Right lobe of liver (tissue), 6 donors: ENCODE results near the gene KRTAP5-11. TPM values are rescaled to one million over a fixed set of nuclear protein-coding genes. Genes with fewer than 3 reads are reported as not detected.
"Not testable (repeated sequence)": the region's sequence is repeated elsewhere in the genome, so short reads cannot be mapped to it uniquely, and the experiment has no call there.

Experiments used
- ATAC-seq, 4 donors: fragments of 200-7000 bp; cut with Tn5 transposase; one replicate each; pipeline ENCODE4 v1.9.1; 2020; ENCODE audit warnings: mild to moderate bottlenecking in 4 of 4, moderate library complexity in 4 of 4
- DNase-seq, 3 donors: peaks; one replicate each; pipeline ENCODE4 v3.0.0-alpha.2; 2020
- H3K27ac ChIP-seq, 3 donors: fragments of 200-600 bp; one replicate each; pipeline ENCODE4 v1.8.0; 2022
- H3K27me3 ChIP-seq, 2 donors: fragments of 200-600 bp; one replicate each; pipeline ENCODE4 v1.8.0; 2022
- H3K36me3 ChIP-seq, 4 donors: fragments of 200-600 bp; sonication (generic) in 1 of 4; one replicate each; pipeline versions ENCODE4 v1.5.1 to v1.8.0; 2017 to 2022; ENCODE audit warnings: control low read depth in 1 of 4
- H3K4me1 ChIP-seq, 4 donors: fragments of 200-600 bp; sonication (generic) in 1 of 4; one replicate each; pipeline versions ENCODE4 v1.5.1 to v1.8.0; 2017 to 2022; ENCODE audit warnings: control low read depth in 1 of 4
- H3K4me3 ChIP-seq, 3 donors: fragments of 200-600 bp; one replicate each; pipeline ENCODE4 v1.8.0; 2022
- H3K9me3 ChIP-seq, 4 donors: fragments of 200-600 bp; sonication (generic) in 1 of 4; one replicate each; pipeline versions ENCODE4 v1.5.1 to v1.8.0; 2017 to 2022; ENCODE audit warnings: control low read depth in 1 of 4
- POLR2A ChIP-seq: fragments of 450-650 bp; IDR thresholded peaks from one replicate; pipeline ENCODE4 v1.6.1; 2017; ENCODE audit warnings: antibody characterized with exemption, mild to moderate bottlenecking
- WGBS: methylation state at CpG from one replicate; pipeline ENCODE4 v1.1.6; 2018; ENCODE audit warnings: low coverage, low lambda C conversion rate; ENCODE audit not compliant: insufficient coverage; ENCODE audit errors: missing lambda C conversion rate; 5-methylcytosine and 5-hydroxymethylcytosine counted together
- intact Hi-C, 2 donors: fragments of 100-400 bp; cut with DNase I; formaldehyde crosslinking; loops; one replicate each; pipeline versions ENCODE4 v1.11.2 to v1.14.1; 2022
- total RNA-seq, 6 experiments: library from RNA; depleted of rRNA in 2 of 6; stranded (reverse); fragments of >200 nt in 2 of 6; fragmentation: NEBNext Ultra II Directional in 3 of 6; extraction: Animal tissue kit (Norgen Biotek cat#: 25700) in 3 of 6; gene quantifications; one replicate each; pipeline versions ENCODE4 v1.1.0 to v1.2.4, GENCODE V29; 2016 to 2023
- TF ChIP-seq, protein P1 (sequence below), 4 donors: fragments of 200-600 bp in 3 of 4; fragments of 450-650 bp in 1 of 4; IDR thresholded peaks; one replicate each; pipeline versions ENCODE4 v1.5.1 to v1.8.0; 2016 to 2022; ENCODE audit warnings: antibody characterized with exemption in 4 of 4, mild to moderate bottlenecking in 2 of 4
- donor health status: DM: no; HTN: yes; CAD: no.
- donor health status: DM: no; HTN: no; CAD: no.
- donor health status: DM: no; HTN: no; CAD: no.
- donor health status: DM: no; HTN: yes; CAD: no.
- donor health status: DM: no; HTN: yes; CAD: no.

KRTAP5-11 gene
- total RNA-seq, 6 experiments from 2014 or later, result not detected

DNA sequence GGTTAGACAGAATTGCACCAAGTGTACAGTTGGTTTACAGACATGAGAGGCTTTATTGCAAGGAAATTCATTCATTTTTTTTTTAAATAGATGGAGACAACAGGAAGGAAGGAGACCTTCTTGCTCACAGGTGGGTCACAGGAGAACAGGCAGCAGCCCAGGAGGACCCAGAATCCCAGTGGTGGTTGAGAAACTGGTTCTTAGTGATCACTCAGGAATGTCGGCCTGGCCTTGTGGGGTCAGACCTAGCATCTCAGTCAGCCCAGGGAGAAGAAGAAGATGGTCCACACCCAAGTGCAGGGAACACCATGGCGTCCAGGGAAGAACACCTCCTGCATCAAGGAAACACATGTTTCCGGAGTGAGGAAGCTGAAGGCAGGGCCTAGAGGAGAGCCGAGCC is 849 bp downstream of the KRTAP5-11 start:
- Histone ChIP-seq H3K27me3 (no peaks in the 10 kb centered on the region), H3K27ac (no peak overlapping the region), H3K4me3 (no peak overlapping the region), H3K9me3 (no peaks in the 10 kb centered on the region), H3K4me1 (peaks cover 0 to 5% (median 0%) of the 10 kb centered on the region in 4 donors), H3K36me3 (no peaks in the 10 kb centered on the region)
- TF ChIP-seq POLR2A, result no peak
- TF ChIP-seq, protein P1, sequence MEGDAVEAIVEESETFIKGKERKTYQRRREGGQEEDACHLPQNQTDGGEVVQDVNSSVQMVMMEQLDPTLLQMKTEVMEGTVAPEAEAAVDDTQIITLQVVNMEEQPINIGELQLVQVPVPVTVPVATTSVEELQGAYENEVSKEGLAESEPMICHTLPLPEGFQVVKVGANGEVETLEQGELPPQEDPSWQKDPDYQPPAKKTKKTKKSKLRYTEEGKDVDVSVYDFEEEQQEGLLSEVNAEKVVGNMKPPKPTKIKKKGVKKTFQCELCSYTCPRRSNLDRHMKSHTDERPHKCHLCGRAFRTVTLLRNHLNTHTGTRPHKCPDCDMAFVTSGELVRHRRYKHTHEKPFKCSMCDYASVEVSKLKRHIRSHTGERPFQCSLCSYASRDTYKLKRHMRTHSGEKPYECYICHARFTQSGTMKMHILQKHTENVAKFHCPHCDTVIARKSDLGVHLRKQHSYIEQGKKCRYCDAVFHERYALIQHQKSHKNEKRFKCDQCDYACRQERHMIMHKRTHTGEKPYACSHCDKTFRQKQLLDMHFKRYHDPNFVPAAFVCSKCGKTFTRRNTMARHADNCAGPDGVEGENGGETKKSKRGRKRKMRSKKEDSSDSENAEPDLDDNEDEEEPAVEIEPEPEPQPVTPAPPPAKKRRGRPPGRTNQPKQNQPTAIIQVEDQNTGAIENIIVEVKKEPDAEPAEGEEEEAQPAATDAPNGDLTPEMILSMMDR (IDR thresholded peaks at IDR 0.05), result no peak
- ATAC-seq (no peak), DNase-seq (no peak)
- intact Hi-C loops, result no loop called here
- 75% methylated on average over 4 of the region's 4 CpGs for WGBS

DNA sequence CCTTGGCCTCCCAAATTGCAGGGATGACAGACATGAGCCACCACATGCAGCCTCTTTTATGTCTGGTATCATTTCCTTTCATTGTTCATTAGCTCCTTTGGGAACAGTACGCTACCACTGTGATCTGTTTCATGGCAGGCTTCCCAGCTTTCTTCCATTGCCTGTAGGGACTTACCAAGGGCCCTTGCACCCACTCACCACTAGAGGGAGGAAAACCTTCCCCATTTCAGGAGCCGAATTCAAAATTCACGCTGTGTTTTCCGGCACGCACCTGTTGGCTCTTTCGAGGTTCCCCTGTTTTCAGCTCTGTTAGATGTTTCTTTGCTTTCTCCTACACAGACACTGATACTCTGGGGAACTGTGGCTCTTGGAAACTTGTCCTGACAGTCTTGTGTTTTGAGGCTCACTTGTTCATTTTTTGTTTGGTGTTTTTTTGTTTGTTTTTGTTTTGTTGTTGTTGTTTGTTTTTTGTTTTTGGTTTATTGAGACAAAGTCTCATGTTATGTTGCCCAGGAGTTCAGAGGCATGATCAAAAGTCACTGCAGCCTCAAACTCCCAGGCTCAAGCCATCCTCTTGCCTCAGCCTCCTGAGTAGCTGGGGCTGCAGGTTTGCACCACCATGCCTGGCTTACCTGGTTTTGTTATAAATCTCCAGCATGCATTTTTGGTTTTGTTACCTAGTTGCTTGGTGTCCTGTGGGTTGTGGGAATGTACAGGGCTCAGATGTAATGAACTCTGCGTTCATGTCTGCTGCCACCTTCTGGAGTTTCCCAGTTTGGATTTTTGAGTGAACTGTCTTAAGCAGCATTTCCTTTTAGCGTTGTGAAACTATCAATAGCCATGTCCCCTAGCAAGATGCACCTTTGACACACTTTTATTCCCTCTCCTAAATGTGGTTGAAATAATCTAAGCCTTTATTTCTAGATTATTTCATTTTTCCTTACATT is 2.3 kb downstream of the KRTAP5-11 start:
- Histone ChIP-seq H3K27me3 (no peaks in the 10 kb centered on the region), H3K4me3 (no peak overlapping the region), H3K27ac (no peak overlapping the region), H3K9me3 (no peaks in the 10 kb centered on the region), H3K4me1 (peaks cover 0 to 5% (median 0%) of the 10 kb centered on the region in 4 donors), H3K36me3 (no peaks in the 10 kb centered on the region)
- 3% methylated on average over 8 of the region's 8 CpGs for WGBS
- TF ChIP-seq, protein P1 (IDR thresholded peaks at IDR 0.05), result peak; percentile 68 to 87 (median 86)
- no peak for TF ChIP-seq POLR2A
- peak in 2 of 3 donors; percentile 58 to 84 for DNase-seq
- intact Hi-C loops, result no loop called here
- ATAC-seq, result peak; percentile 95 to 99 (median 97)

DNA sequence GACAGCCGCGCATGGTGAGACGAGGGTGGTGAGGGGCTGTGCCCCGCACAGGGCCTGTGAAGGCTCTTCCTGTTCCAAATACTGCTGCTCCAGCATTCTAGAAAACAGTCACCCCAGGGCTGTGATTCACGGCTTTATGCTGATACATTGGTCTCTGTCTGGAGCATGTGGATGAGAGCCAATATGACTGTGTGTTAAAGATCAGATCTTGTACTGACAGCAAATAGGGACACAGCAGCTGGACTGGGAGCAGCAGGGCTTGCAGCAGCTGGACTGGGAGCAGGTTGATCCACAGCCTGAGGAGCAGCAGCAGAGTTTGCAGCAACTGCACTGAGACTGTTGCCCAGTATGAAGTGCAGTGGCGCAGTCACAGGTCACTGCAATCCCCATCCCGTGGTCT is 3.2 kb downstream of the KRTAP5-11 start:
- H3K27me3 ChIP-seq, H3K36me3 ChIP-seq, intact Hi-C loops, H3K4me1 ChIP-seq, DNase-seq, H3K27ac ChIP-seq, ATAC-seq, H3K9me3 ChIP-seq, H3K4me3 ChIP-seq: not testable (repeated sequence)
- 47% methylated on average over 4 of the region's 7 CpGs for WGBS

GRCh38 chr11:71577469-71578004 is 5.1 kb downstream of the KRTAP5-11 start:
- H3K27me3 ChIP-seq, result no peaks in the 10 kb centered on the region
- no peaks in the 10 kb centered on the region for H3K9me3 ChIP-seq
- no peak overlapping the region for H3K27ac ChIP-seq
- DNase-seq, result no peak
- H3K36me3 ChIP-seq, result no peaks in the 10 kb centered on the region
- TF ChIP-seq POLR2A, result no peak
- TF ChIP-seq, protein P1 (IDR thresholded peaks at IDR 0.05), result no peak
- no peak for ATAC-seq
- no peak overlapping the region for H3K4me3 ChIP-seq
- 85% methylated on average over 7 of the region's 7 CpGs for WGBS
- peaks cover 0 to 5% (median 0%) of the 10 kb centered on the region in 4 donors for H3K4me1 ChIP-seq
- intact Hi-C loops, result no loop called here

DNA sequence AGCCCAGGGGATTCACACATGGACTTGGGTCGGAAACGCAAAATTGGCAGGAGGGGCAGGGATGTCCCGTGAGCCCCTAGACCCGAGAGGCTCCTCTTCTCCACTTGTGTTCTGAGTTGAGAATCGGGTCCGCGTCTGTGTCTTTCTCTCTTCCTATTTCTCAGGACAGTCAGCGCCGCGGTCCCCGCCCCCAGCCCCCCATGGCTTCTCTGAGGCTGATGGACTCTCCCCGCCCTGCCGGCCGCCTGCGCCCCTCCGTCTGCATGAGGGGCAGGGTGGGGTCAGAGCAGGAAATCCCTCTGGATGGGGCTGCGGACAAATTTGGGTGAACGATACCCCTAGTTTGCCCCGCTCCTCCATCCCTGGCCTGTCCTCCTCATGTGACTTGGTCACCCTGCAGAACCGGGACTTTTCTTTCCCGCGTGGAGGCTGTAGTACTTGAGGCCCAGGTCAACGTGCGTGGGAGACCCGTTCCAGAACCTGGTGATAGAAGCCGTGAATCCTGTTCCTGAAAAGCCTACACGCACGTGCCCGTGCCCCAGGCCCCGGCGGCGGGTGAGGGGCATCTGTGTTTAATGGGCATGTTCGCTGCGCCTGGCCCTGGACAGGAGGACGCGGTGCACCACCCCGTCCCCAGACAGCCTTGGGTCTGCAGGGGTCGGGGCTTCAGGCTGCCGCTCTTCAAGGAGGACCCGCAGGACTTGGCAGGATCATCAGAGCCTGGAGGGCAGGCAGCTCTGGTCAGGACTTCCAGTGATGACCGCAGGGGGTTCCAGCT is 5.8 kb downstream of the KRTAP5-11 start:
- H3K36me3 ChIP-seq, intact Hi-C loops, H3K27ac ChIP-seq, H3K4me1 ChIP-seq, ATAC-seq, H3K9me3 ChIP-seq, H3K4me3 ChIP-seq, DNase-seq, H3K27me3 ChIP-seq: not testable (repeated sequence)
- 67% methylated on average over 3 of the region's 41 CpGs for WGBS
